Measurements from ENCODE around the gene BCAS3.

- TF ChIP-seq POLR2A (IDR thresholded peaks at IDR 0.05) = no peak
- TF ChIP-seq CTCF (IDR thresholded peaks at IDR 0.05) = no peak
Measured at GRCh38 chr17:60685437-60685836, 7.8 kb downstream of the BCAS3 start.

Data from lower leg skin (tissue), 3 donors.